A549 (cell line): ENCODE data around the gene STOM. TPM values are rescaled to one million over a fixed set of nuclear protein-coding genes. Genes with fewer than 3 reads are reported as not detected.

Experiments
- ATAC-seq, 2 experiments: fragments of 200-7000 bp in 1 of 2; fragments of >200 bp in 1 of 2; cut with Nextera tagmentation in 1 of 2; cut with Tn5 transposase in 1 of 2; 3 replicates each; pipeline versions ENCODE4 v1.8.0 to v1.9.1; 2018 to 2020; ENCODE audit warnings: mild to moderate bottlenecking in 1 of 2, moderate library complexity in 1 of 2
- CTCF ChIA-PET: fragments of 300-600 bp; sonication (Branson Sonifier 250); formaldehyde crosslinking; extraction: SDS; loops from one replicate; lab custom pipeline; 2021; ENCODE audit warnings: antibody characterized with exemption, inconsistent platforms; lab: Yijun Ruan, JAX
- POLR2A ChIA-PET: fragments of 350-600 bp; formaldehyde crosslinking; extraction: SDS; loops from one replicate; lab custom pipeline; 2021; ENCODE audit warnings: antibody characterized with exemption, inconsistent platforms; lab: Yijun Ruan, JAX
- DNase-seq, 2 experiments: peaks; one replicate each; pipeline versions ENCODE4 v3.0.0 to v3.0.0-alpha.2; 2011 to 2016; ENCODE audit warnings: low read depth in 1 of 2, low spot score in 1 of 2
- FAIRE-seq: peaks from 2 replicates; lab custom pipeline; 2011; peaks lifted over from hg19 to GRCh38; lab: Jason Lieb, UNC
- H3K27ac ChIP-seq, 2 experiments: fragments of >200 bp; sonication (Bioruptor Twin); formaldehyde crosslinking; 3 replicates each; pipeline ENCODE4 v1.5.1; 2016 to 2017
- H3K4me1 ChIP-seq: fragments of >200 bp; sonication (Bioruptor Twin); formaldehyde crosslinking; 3 replicates; pipeline ENCODE4 v1.6.1; 2016
- H3K4me2 ChIP-seq: fragments of >200 bp; sonication (Bioruptor Twin); formaldehyde crosslinking; 3 replicates; pipeline ENCODE4 v1.6.1; 2016
- H3K4me3 ChIP-seq: fragments of >200 bp; sonication (Bioruptor Twin); formaldehyde crosslinking; 3 replicates; pipeline ENCODE4 v1.5.1; 2016
- H3K9me3 ChIP-seq: fragments of >200 bp; sonication (Bioruptor Twin); formaldehyde crosslinking; 3 replicates; pipeline ENCODE4 v1.6.1; 2016
- CEBPB ChIP-seq, 2 experiments: fragments of >200 bp in 1 of 2; sonication (Bioruptor Twin) in 1 of 2; formaldehyde crosslinking in 1 of 2; IDR thresholded peaks; 2 replicates each; pipeline ENCODE4 v1.6.1; 2012 to 2016
- FOSL2 ChIP-seq, 2 experiments: fragments of 450-650 bp in 1 of 2; fragments of >200 bp in 1 of 2; sonication (Bioruptor Twin) in 1 of 2; formaldehyde crosslinking; IDR thresholded peaks; 2 replicates each; pipeline versions ENCODE4 v1.5.0 to v1.6.1; 2016 to 2020; ENCODE audit warnings: mild to moderate bottlenecking in 1 of 2, moderate library complexity in 1 of 2
- FOXS1 ChIP-seq: fragments of 250-450 bp; sonication (Bioruptor Pico); IDR thresholded peaks from 2 replicates; pipeline ENCODE4 v1.5.0; 2020; ENCODE audit warnings: mild to moderate bottlenecking, moderate library complexity
- HDAC2 ChIP-seq: fragments of 200-600 bp; sonication (generic); IDR thresholded peaks from 2 replicates; pipeline ENCODE4 v1.6.1; 2016
- HOXA7 ChIP-seq: fragments of 250-450 bp; sonication (Bioruptor Pico); IDR thresholded peaks from 2 replicates; pipeline ENCODE4 v1.5.0; 2020; ENCODE audit warnings: mild to moderate bottlenecking, moderate library complexity
- JUN ChIP-seq, 2 experiments: fragments of >200 bp; sonication (Bioruptor Twin); formaldehyde crosslinking; IDR thresholded peaks; 2 replicates in 1 of 2; 3 replicates in 1 of 2; pipeline ENCODE4 v1.6.1; 2016 to 2017
- JUNB ChIP-seq: fragments of >200 bp; sonication (Bioruptor Twin); formaldehyde crosslinking; IDR thresholded peaks from 2 replicates; pipeline ENCODE4 v1.6.1; 2016
- MYC ChIP-seq: IDR thresholded peaks from 2 replicates; pipeline ENCODE4 v1.6.1; 2012; ENCODE audit warnings: mild to moderate bottlenecking, inconsistent platforms, low read length, improper control_type of control experiment, borderline replicate concordance
- RFX5 ChIP-seq: fragments of 450-650 bp; IDR thresholded peaks from 2 replicates; pipeline ENCODE4 v1.7.1; 2014; ENCODE audit warnings: antibody characterized with exemption, mild to moderate bottlenecking, moderate library complexity
- SREBF2 ChIP-seq: fragments of 450-650 bp; IDR thresholded peaks from 2 replicates; pipeline ENCODE4 v1.6.1; 2014; ENCODE audit warnings: mild to moderate bottlenecking, moderate library complexity
- ZC3H11A ChIP-seq: fragments of 450-650 bp; IDR thresholded peaks from 2 replicates; pipeline ENCODE4 v1.6.1; 2014; ENCODE audit warnings: antibody characterized with exemption, mild to moderate bottlenecking
- WGBS: methylation state at CpG from one replicate; pipeline ENCODE4 v1.1.6; 2017; ENCODE audit errors: missing lambda C conversion rate; 5-methylcytosine and 5-hydroxymethylcytosine counted together
- polyA plus RNA-seq, 4 experiments: library from polyadenylated mRNA; depleted of rRNA in 3 of 4; stranded (reverse); fragments of >200 nt; fragmentation: RNase III in 1 of 4; extraction: RNeasy Plus Mini Kit Qiagen cat#74134 plus additional on column Dnase treatment in 1 of 4; gene quantifications; 2 replicates in 3 of 4; 3 replicates in 1 of 4; pipeline ENCODE4 v1.2.3, GENCODE V29; 2011 to 2017
- TF ChIP-seq, protein P1 (sequence below): fragments of >200 bp; sonication (Bioruptor Twin); formaldehyde crosslinking; IDR thresholded peaks from 3 replicates; pipeline ENCODE4 v1.5.1; 2016
- TF ChIP-seq, protein P2 (sequence below): fragments of 150-350 bp; IDR thresholded peaks from 2 replicates; pipeline ENCODE4 v1.6.1; 2014; ENCODE audit warnings: low read depth, mild to moderate bottlenecking, low read length
- TF ChIP-seq, protein P3 (sequence below): IDR thresholded peaks from 2 replicates; pipeline ENCODE4 v1.6.1; 2012; ENCODE audit warnings: low read depth, borderline replicate concordance
- TF ChIP-seq, protein P4 (sequence below): fragments of 450-650 bp; IDR thresholded peaks from 2 replicates; pipeline ENCODE4 v1.6.1; 2014; ENCODE audit warnings: antibody characterized with exemption

STOM gene
- polyA plus RNA-seq, 2 of the 4 experiments (the other 2 are of a cell fraction), result 83.3 to 246 TPM

DNA sequence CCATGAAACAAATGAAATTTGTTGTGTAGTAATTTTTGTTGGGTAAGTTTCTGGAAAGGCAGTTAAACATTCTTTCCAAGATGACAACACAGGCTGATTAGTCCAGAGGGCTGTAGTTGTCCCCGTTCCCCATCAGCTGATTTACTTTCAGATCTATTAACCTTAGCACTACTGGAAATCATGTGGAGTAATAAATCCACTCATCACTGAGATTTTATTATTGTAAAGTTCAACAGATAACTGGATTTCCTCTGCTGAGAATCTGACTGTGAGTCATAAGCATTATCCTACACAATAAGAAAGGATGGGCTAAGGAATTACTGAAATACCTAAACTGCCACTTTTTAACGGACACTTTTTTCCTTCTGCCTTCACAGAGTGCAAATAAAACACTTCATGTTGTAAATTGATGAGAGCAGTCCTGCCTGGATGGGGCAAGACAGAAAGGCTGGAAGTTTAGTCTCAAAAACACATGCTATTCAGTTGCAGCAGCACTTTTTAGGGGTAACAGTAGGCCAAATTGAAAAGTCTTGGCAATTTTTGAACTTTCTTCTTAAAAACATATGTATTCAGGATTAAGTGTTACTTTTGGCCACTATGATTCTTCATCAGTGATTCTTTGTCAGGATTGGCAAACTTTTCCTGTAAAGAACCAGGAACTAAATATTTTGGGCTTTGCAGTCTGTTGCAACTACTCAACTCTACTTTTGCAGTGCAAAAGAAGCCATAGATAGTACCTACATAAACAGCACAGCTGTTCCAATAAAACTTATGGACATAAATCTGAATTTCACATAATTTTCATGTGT, 7.0 kb downstream of the STOM start:
- no peaks in the 10 kb centered on the region for H3K9me3 ChIP-seq
- H3K4me3 ChIP-seq, result no peak overlapping the region; the same call in 2 of the 3 replicates
- WGBS, result 0% methylated on average over 2 of the region's 2 CpGs
- peak; percentile 62 to 79; a peak in 5 of 6 replicates for ATAC-seq
- peak in 1 of 2 experiments; percentile 48 for DNase-seq
- H3K4me2 ChIP-seq, result peak overlapping the region; percentile 93
- POLR2A ChIA-PET, result interaction anchor here (0.6 to 1.7 kb wide), 2 partner anchors 10 to 76 kb away, joined by 3 read pairs; no protein-coding TSS in a partner anchor
- CTCF ChIA-PET, result interaction anchor here (0.7 to 3.9 kb wide), 3 partner anchors 43 to 378 kb away, joined by 3 to 29 read pairs (median 5); no protein-coding TSS in a partner anchor
- no peak for TF ChIP-seq FOSL2 (IDR thresholded peaks at IDR 0.05)
- TF ChIP-seq FOSL2 (CRISPR knock-in tag; IDR thresholded peaks at IDR 0.05), result peak; percentile 80
- TF ChIP-seq, protein P1, sequence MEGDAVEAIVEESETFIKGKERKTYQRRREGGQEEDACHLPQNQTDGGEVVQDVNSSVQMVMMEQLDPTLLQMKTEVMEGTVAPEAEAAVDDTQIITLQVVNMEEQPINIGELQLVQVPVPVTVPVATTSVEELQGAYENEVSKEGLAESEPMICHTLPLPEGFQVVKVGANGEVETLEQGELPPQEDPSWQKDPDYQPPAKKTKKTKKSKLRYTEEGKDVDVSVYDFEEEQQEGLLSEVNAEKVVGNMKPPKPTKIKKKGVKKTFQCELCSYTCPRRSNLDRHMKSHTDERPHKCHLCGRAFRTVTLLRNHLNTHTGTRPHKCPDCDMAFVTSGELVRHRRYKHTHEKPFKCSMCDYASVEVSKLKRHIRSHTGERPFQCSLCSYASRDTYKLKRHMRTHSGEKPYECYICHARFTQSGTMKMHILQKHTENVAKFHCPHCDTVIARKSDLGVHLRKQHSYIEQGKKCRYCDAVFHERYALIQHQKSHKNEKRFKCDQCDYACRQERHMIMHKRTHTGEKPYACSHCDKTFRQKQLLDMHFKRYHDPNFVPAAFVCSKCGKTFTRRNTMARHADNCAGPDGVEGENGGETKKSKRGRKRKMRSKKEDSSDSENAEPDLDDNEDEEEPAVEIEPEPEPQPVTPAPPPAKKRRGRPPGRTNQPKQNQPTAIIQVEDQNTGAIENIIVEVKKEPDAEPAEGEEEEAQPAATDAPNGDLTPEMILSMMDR, result no peak
- TF ChIP-seq JUNB, result peak; percentile 47; the same call in 1 of the 2 replicates
- H3K4me1 ChIP-seq, result peaks cover 88% of the 10 kb centered on the region
- FAIRE-seq, result peak; percentile 51
- peak overlapping the region; percentile 55 to 77; a peak in 5 of 6 replicates for H3K27ac ChIP-seq

DNA sequence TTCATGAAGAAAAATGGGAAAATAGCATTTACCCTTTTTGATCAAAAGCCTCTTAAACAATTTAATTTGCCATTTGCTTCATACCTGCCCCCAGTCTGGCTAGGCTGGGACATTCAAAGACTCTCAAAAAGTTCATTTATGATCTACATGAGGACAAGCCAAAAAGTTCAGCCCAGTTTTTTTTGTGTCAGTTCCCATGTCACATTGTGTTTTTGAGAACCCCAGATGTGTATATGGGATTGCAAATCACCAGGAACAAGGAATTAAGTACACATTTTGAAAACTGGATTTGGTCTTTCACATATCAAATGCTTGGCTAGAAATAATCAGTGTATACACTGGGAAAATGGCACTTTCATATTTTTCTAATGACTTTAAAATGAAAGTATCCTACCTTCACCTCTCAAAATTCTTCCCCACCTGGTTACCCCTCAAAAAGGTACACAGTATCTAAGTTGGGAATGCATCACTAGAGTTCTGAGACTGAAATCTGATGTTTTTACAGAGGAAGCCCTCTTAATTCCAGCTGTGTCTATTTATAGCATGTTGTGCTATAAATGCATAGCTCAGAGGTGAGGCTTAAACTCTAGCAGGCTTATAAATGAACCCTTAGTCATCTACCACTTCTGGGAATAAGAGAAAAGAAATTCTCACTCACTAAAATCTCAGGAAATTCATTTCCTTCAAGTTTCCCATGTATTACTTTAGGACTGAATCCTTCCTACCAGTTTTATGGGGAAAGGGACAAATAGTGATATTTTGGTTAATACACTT, 9.3 kb downstream of the STOM start:
- POLR2A ChIA-PET, result no interaction called here
- H3K9me3 ChIP-seq, result no peaks in the 10 kb centered on the region
- ATAC-seq, result peak in 1 of 2 experiments; percentile 57; a peak in 3 of 6 replicates
- CTCF ChIA-PET, result interaction anchor here (0.8 kb wide), 1 partner anchor 41 kb away, joined by 3 read pairs; no protein-coding TSS in a partner anchor
- TF ChIP-seq JUN (IDR thresholded peaks at IDR 0.05) (no peak), ZC3H11A (no peak), MYC (no peak), CEBPB (IDR thresholded peaks at IDR 0.05) (no peak), FOXS1 (CRISPR knock-in tag) (no peak), SREBF2 (no peak), RFX5 (no peak), HDAC2 (no peak), HOXA7 (CRISPR knock-in tag) (no peak)
- TF ChIP-seq, protein P2, sequence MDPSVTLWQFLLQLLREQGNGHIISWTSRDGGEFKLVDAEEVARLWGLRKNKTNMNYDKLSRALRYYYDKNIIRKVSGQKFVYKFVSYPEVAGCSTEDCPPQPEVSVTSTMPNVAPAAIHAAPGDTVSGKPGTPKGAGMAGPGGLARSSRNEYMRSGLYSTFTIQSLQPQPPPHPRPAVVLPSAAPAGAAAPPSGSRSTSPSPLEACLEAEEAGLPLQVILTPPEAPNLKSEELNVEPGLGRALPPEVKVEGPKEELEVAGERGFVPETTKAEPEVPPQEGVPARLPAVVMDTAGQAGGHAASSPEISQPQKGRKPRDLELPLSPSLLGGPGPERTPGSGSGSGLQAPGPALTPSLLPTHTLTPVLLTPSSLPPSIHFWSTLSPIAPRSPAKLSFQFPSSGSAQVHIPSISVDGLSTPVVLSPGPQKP, result no peak
- TF ChIP-seq, protein P3, sequence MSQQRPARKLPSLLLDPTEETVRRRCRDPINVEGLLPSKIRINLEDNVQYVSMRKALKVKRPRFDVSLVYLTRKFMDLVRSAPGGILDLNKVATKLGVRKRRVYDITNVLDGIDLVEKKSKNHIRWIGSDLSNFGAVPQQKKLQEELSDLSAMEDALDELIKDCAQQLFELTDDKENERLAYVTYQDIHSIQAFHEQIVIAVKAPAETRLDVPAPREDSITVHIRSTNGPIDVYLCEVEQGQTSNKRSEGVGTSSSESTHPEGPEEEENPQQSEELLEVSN, result no peak
- TF ChIP-seq, protein P4, sequence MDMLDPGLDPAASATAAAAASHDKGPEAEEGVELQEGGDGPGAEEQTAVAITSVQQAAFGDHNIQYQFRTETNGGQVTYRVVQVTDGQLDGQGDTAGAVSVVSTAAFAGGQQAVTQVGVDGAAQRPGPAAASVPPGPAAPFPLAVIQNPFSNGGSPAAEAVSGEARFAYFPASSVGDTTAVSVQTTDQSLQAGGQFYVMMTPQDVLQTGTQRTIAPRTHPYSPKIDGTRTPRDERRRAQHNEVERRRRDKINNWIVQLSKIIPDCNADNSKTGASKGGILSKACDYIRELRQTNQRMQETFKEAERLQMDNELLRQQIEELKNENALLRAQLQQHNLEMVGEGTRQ, result no peak
- TF ChIP-seq, all 56 proteins: peak for 0
- no peak for FAIRE-seq
- Histone ChIP-seq H3K4me3 (no peak overlapping the region), H3K27ac (peak overlapping the region in 1 of 2 experiments; percentile 9; a peak in 1 of 6 replicates), H3K4me2 (peak overlapping the region; percentile 25), H3K4me1 (peaks cover 84% of the 10 kb centered on the region)
- no peak for DNase-seq
